Esophagus squamous epithelium (tissue), 5 donors: Measurements from ENCODE around the gene IFNL3. TPM values are rescaled to one million over a fixed set of nuclear protein-coding genes. Genes with fewer than 3 reads are reported as not detected.

Experiments
- DNase-seq: peaks from one replicate; lab custom pipeline; 2025; lab: John Stamatoyannopoulos, UW
- H3K27ac ChIP-seq, 4 donors: fragments of 200-600 bp; sonication (generic); one replicate each; pipeline ENCODE4 v1.5.1; 2016 to 2019; ENCODE audit warnings: mild to moderate bottlenecking in 1 of 4
- H3K27me3 ChIP-seq, 4 donors: fragments of 200-600 bp; sonication (generic); 1 replicate in 3 of 4; 2 replicates in 1 of 4; pipeline versions ENCODE4 v1.5.1 to v1.6.0; 2017 to 2021; ENCODE audit warnings: antibody characterized with exemption in 1 of 4
- H3K36me3 ChIP-seq, 3 donors: fragments of 200-600 bp; sonication (generic); one replicate each; pipeline ENCODE4 v1.5.1; 2016 to 2019
- H3K4me1 ChIP-seq, 3 donors: fragments of 200-600 bp; sonication (generic); one replicate each; pipeline ENCODE4 v1.5.1; 2017 to 2019
- H3K4me3 ChIP-seq, 4 donors: fragments of 200-600 bp; sonication (generic); 1 replicate in 3 of 4; 2 replicates in 1 of 4; pipeline ENCODE4 v1.5.1; 2016 to 2019; ENCODE audit warnings: mild to moderate bottlenecking in 2 of 4, moderate library complexity in 1 of 4
- H3K9me3 ChIP-seq, 3 donors: fragments of 200-600 bp; sonication (generic); one replicate each; pipeline ENCODE4 v1.5.1; 2016 to 2019
- CTCF ChIP-seq, 6 experiments: fragments of 450-650 bp in 4 of 6; fragments of 200-600 bp in 2 of 6; sonication (generic) in 2 of 6; IDR thresholded peaks; one replicate each; pipeline ENCODE4 v1.5.1; 2016 to 2019; ENCODE audit warnings: antibody characterized with exemption in 6 of 6, mild to moderate bottlenecking in 4 of 6, moderate library complexity in 4 of 6
- POLR2A ChIP-seq, 4 donors: fragments of 450-650 bp; IDR thresholded peaks; one replicate each; pipeline ENCODE4 v1.6.1; 2017; ENCODE audit warnings: antibody characterized with exemption in 4 of 4, mild to moderate bottlenecking in 4 of 4, moderate library complexity in 3 of 4
- WGBS, 2 donors: methylation state at CpG; one replicate each; pipeline ENCODE4 v1.1.5; 2018; 5-methylcytosine and 5-hydroxymethylcytosine counted together
- intact Hi-C: fragments of 100-400 bp; cut with DNase I; formaldehyde crosslinking; loops from one replicate; pipeline ENCODE4 v1.15.0; 2022
- total RNA-seq, 4 donors: library from RNA; depleted of rRNA; stranded (reverse); fragments of >200 nt; gene quantifications; one replicate each; pipeline ENCODE4 v1.1.0, GENCODE V29; 2016
- donor health status: DM: yes; HTN: yes; CAD: no.

The IFNL3 gene
- total RNA-seq, 4 donors from 2014 or later = not detected

DNA sequence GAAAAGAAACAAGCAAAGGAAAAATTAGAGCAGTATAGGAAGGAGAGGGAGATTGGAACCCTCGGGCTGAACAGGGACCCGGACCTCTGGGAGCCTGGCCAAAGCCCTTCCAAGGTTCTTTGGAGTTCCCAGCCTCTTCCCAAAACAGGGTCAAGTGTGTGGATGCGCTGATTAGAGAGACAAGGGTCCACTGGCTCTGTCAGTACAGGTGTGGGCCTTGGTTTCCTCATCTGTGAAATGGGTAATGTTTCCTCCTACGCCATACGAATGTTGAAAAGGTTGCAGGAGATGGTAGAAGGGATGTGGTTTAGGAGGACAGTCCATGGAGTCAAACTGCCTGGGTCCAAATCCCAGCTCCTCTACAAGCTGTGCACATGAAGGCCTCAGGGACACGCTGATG lies 38.7 kb downstream of the IFNL3 start:
- TF ChIP-seq POLR2A (IDR thresholded peaks at IDR 0.05) = no peak
- TF ChIP-seq CTCF (IDR thresholded peaks at IDR 0.05) = no peak
- H3K4me1 ChIP-seq = peaks cover 0 to 4% (median 0%) of the 10 kb centered on the region in 3 donors
- H3K9me3 ChIP-seq = no peaks in the 10 kb centered on the region
- peaks cover 3 to 55% (median 12%) of the 10 kb centered on the region in 4 donors for H3K27me3 ChIP-seq
- no peak overlapping the region for H3K27ac ChIP-seq
- WGBS, 2 donors = 82 to 85% methylated on average over 5 to 6 of the region's 6 CpGs
- H3K4me3 ChIP-seq = no peak overlapping the region
- DNase-seq = no peak
- no peaks in the 10 kb centered on the region for H3K36me3 ChIP-seq
- intact Hi-C loops = no loop called here

GRCh38 chr19:39205449-39205764 lies 39.4 kb downstream of the IFNL3 start:
- H3K36me3 ChIP-seq = peaks cover 0 to 2% (median 0%) of the 10 kb centered on the region in 3 donors
- DNase-seq = no peak
- H3K27me3 ChIP-seq = peaks cover 3 to 62% (median 12%) of the 10 kb centered on the region in 4 donors
- no peak overlapping the region for H3K4me3 ChIP-seq
- H3K4me1 ChIP-seq = peaks cover 0 to 4% (median 0%) of the 10 kb centered on the region in 3 donors
- intact Hi-C loops = no loop called here
- H3K27ac ChIP-seq = no peak overlapping the region
- WGBS, 2 donors = 86 to 90% methylated on average over 3 of the region's 3 CpGs
- TF ChIP-seq POLR2A (IDR thresholded peaks at IDR 0.05) = no peak
- no peak for TF ChIP-seq CTCF (IDR thresholded peaks at IDR 0.05)
- no peaks in the 10 kb centered on the region for H3K9me3 ChIP-seq

- peaks cover 3 to 78% (median 12%) of the 10 kb centered on the region in 4 donors for H3K27me3 ChIP-seq
- H3K27ac ChIP-seq = no peak within 1 kb of the TSS
- WGBS, 2 donors = 35 to 52% methylated on average over 6 to 11 of the region's 57 CpGs
- TF ChIP-seq POLR2A (IDR thresholded peaks at IDR 0.05) (no peak), CTCF (IDR thresholded peaks at IDR 0.05) (no peak)
- peaks cover 0 to 8% (median 0%) of the 10 kb centered on the region in 3 donors for H3K36me3 ChIP-seq
- no peak for DNase-seq
- peaks cover 0 to 10% (median 0%) of the 10 kb centered on the region in 3 donors for H3K4me1 ChIP-seq
- intact Hi-C loops = no loop called here
- no peak within 1 kb of the TSS for H3K4me3 ChIP-seq
- no peaks in the 10 kb centered on the region for H3K9me3 ChIP-seq
These were observed 41.1 kb downstream of the IFNL3 start, which contains the start of gene SYCN for GRCh38 chr19:39203372-39204341. Gene SYCN (minus strand): TSS chr19:39204263. CDS start chr19:39204254, 9 bp downstream.

DNA sequence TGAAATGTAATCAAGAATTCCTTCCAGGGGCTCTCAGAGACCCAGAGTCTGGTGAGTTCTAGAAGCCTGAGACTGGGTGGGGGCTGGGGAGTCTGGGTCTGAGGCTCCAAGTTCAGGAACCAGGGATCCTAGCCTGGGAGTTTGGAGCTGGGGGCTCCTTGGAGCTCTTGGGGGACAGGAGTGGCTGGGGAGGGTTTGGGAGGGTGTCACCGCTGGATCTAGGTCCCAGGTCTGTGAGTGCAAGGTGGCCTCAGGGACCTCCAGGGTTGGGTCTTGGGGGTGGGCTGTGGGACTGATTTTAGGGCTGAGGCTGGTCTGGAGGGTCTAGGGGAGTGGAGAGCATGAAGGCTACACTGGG lies 41.8 kb downstream of the IFNL3 start:
- Histone ChIP-seq H3K4me1 (peaks cover 0 to 16% (median 0%) of the 10 kb centered on the region in 3 donors), H3K4me3 (no peak overlapping the region), H3K9me3 (no peaks in the 10 kb centered on the region), H3K36me3 (peaks cover 0 to 8% (median 0%) of the 10 kb centered on the region in 3 donors), H3K27ac (no peak overlapping the region), H3K27me3 (peaks cover 3 to 81% (median 12%) of the 10 kb centered on the region in 4 donors)
- TF ChIP-seq CTCF (IDR thresholded peaks at IDR 0.05) (no peak), POLR2A (IDR thresholded peaks at IDR 0.05) (no peak)
- WGBS, 2 donors = 25 to 86% methylated on average over 1 of the region's 1 CpG
- no peak for DNase-seq
- intact Hi-C loops = no loop called here

- WGBS, 2 donors = 60 to 69% methylated on average over 1 to 3 of the region's 3 CpGs
- intact Hi-C loops = no loop called here
- DNase-seq = no peak
- peaks cover 11 to 92% (median 15%) of the 10 kb centered on the region in 4 donors for H3K27me3 ChIP-seq
- H3K4me3 ChIP-seq = no peak overlapping the region
- H3K36me3 ChIP-seq = peaks cover 0 to 8% (median 0%) of the 10 kb centered on the region in 3 donors
- H3K9me3 ChIP-seq = no peaks in the 10 kb centered on the region
- H3K4me1 ChIP-seq = peaks cover 5 to 38% (median 13%) of the 10 kb centered on the region in 3 donors
- TF ChIP-seq CTCF (IDR thresholded peaks at IDR 0.05) (no peak), POLR2A (IDR thresholded peaks at IDR 0.05) (no peak)
- H3K27ac ChIP-seq = no peak overlapping the region
These were observed 44.0 kb downstream of the IFNL3 start for GRCh38 chr19:39200803-39201115.
